A549 (cell line): ENCODE results near the gene VPS18.

Source experiments
- CHD2 ChIP-seq: fragments of 150-350 bp; IDR thresholded peaks from 2 replicates; pipeline ENCODE4 v1.6.1; 2014; ENCODE audit warnings: low read length; ENCODE audit not compliant: partially characterized antibody
- CTCF ChIP-seq: fragments of >200 bp; sonication (Bioruptor Twin); formaldehyde crosslinking; IDR thresholded peaks from 3 replicates; pipeline ENCODE4 v1.5.1; 2016
- MAZ ChIP-seq: fragments of 150-350 bp; IDR thresholded peaks from 2 replicates; pipeline ENCODE4 v1.6.1; 2014; ENCODE audit warnings: antibody characterized with exemption, low read depth, low read length, borderline replicate concordance
- NPAS2 ChIP-seq: fragments of 250-450 bp; sonication (Bioruptor Pico); IDR thresholded peaks from 2 replicates; pipeline ENCODE4 v1.8.0; 2022; ENCODE audit warnings: mild to moderate bottlenecking, moderate library complexity, borderline replicate concordance
- POLR2A ChIP-seq: IDR thresholded peaks from 2 replicates; pipeline ENCODE4 v1.6.1; 2012; ENCODE audit warnings: mild to moderate bottlenecking, low read length
- POLR2AphosphoS2 ChIP-seq: conservative IDR thresholded peaks from 2 replicates; pipeline ENCODE4 v1.6.1; 2012; ENCODE audit warnings: low read length, improper control_type of control experiment, inconsistent platforms
- REST ChIP-seq: fragments of 200-600 bp; sonication (generic); IDR thresholded peaks from 2 replicates; pipeline ENCODE4 v1.6.1; 2016; ENCODE audit warnings: antibody characterized with exemption, mild to moderate bottlenecking, moderate library complexity
- RFX5 ChIP-seq: fragments of 450-650 bp; IDR thresholded peaks from 2 replicates; pipeline ENCODE4 v1.7.1; 2014; ENCODE audit warnings: antibody characterized with exemption, mild to moderate bottlenecking, moderate library complexity
- TP53 ChIP-seq: fragments of 250-450 bp; sonication (Bioruptor Pico); IDR thresholded peaks from 2 replicates; pipeline ENCODE4 v1.5.0; 2021; ENCODE audit warnings: mild to moderate bottlenecking, moderate library complexity

DNA sequence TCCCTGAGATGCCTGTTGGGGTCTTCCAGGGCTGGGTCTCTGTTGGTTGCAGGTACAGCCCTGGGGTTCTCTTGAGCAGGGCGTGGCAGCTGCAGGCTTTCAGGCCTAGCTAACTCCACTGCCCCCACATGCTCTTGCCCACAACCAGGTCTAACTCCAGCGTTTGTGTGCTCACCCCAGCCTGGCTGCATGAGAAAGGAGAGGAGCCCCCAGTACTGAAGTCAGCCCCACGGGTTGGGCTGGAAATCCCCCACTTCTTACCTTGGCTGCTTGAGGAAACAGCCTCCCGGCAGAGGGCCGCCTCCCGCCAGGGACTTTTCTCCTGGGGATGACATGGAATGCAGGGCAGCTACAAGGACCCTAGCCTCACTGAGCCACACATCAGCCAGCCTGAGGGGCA, 18.2 kb downstream of the VPS18 start:
- TF ChIP-seq POLR2AphosphoS2 (no peak), TP53 (CRISPR knock-in tag) (no peak), RFX5 (no peak), NPAS2 (CRISPR knock-in tag) (no peak), CTCF (no peak), POLR2A (no peak), REST (no peak), CHD2 (no peak), MAZ (no peak)
